Keratinocyte (primary cell): ENCODE results near the gene ASB6. TPM values are rescaled to one million over a fixed set of nuclear protein-coding genes. Genes with fewer than 3 reads are reported as not detected.
A peak's percentile ranks its signal among the peaks of the same experiment; 100 is the strongest.
"Not testable (repeated sequence)": the region's sequence is repeated elsewhere in the genome, so short reads cannot be mapped to it uniquely, and the experiment has no call there.

Source experiments
- DNase-seq: peaks from one replicate; pipeline ENCODE4 v3.0.0-alpha.2; 2011; ENCODE audit warnings: low read depth, missing footprints, low spot score
- FAIRE-seq: peaks from 2 replicates; lab custom pipeline; 2011; peaks lifted over from hg19 to GRCh38; lab: Jason Lieb, UNC
- H2AFZ ChIP-seq: 2 replicates; pipeline ENCODE4 v1.6.0; 2012; ENCODE audit warnings: low read length, control low read depth, inconsistent platforms; ENCODE audit not compliant: control insufficient read depth
- H3K27ac ChIP-seq: 2 replicates; pipeline ENCODE4 v1.5.1; 2011; ENCODE audit warnings: low read length; ENCODE audit not compliant: control insufficient read depth, insufficient read depth
- H3K27me3 ChIP-seq: 3 replicates; pipeline ENCODE4 v1.6.0; 2011; ENCODE audit warnings: low read length; ENCODE audit not compliant: control insufficient read depth, insufficient read depth; ENCODE audit errors: extremely low read depth
- H3K36me3 ChIP-seq, 2 experiments: 2 replicates in 1 of 2; 3 replicates in 1 of 2; pipeline ENCODE4 v1.5.1; 2011; ENCODE audit warnings: low read length in 2 of 2, mild to moderate bottlenecking in 1 of 2; ENCODE audit not compliant: control insufficient read depth in 2 of 2, insufficient read depth in 2 of 2; ENCODE audit errors: extremely low read depth in 1 of 2
- H3K4me1 ChIP-seq: 3 replicates; pipeline ENCODE4 v1.5.1; 2011; ENCODE audit warnings: low read length; ENCODE audit not compliant: control insufficient read depth, insufficient read depth; ENCODE audit errors: extremely low read depth
- H3K4me2 ChIP-seq: 3 replicates; pipeline ENCODE4 v1.6.0; 2011; ENCODE audit warnings: low read depth, low read length; ENCODE audit not compliant: control insufficient read depth, insufficient read depth; ENCODE audit errors: extremely low read depth
- H3K4me3 ChIP-seq, 3 experiments: fragments of 200-600 bp in 1 of 3; sonication (generic) in 1 of 3; 2 replicates in 2 of 3; 3 replicates in 1 of 3; pipeline ENCODE4 v1.5.1; 2011 to 2016; ENCODE audit warnings: low read length in 3 of 3, mild to moderate bottlenecking in 3 of 3, control low read depth in 2 of 3, inconsistent platforms in 1 of 3, low read depth in 1 of 3, mixed read lengths in 1 of 3, mixed run types in 1 of 3, moderate library complexity in 1 of 3; ENCODE audit not compliant: control insufficient read depth in 2 of 3, insufficient read depth in 2 of 3; ENCODE audit errors: extremely low read depth in 1 of 3
- H3K79me2 ChIP-seq: 2 replicates; pipeline ENCODE4 v1.6.0; 2012; ENCODE audit warnings: low read length; ENCODE audit not compliant: control insufficient read depth, insufficient read depth
- H3K9ac ChIP-seq: 3 replicates; pipeline ENCODE4 v1.6.0; 2011; ENCODE audit warnings: low read length; ENCODE audit not compliant: control insufficient read depth, insufficient read depth; ENCODE audit errors: extremely low read depth
- H3K9me1 ChIP-seq: 3 replicates; pipeline ENCODE4 v1.6.0; 2011; ENCODE audit warnings: low read length; ENCODE audit not compliant: control insufficient read depth, insufficient read depth; ENCODE audit errors: extremely low read depth
- H3K9me3 ChIP-seq: 2 replicates; pipeline ENCODE4 v1.5.1; 2012; ENCODE audit warnings: low read depth, low read length; ENCODE audit not compliant: control insufficient read depth
- H4K20me1 ChIP-seq: 3 replicates; pipeline ENCODE4 v1.6.0; 2011; ENCODE audit warnings: low read length; ENCODE audit not compliant: control insufficient read depth, insufficient read depth; ENCODE audit errors: extremely low read depth
- EZH2 ChIP-seq: IDR thresholded peaks from one replicate; pipeline ENCODE4 v1.6.1; 2012; ENCODE audit warnings: inconsistent platforms, mild to moderate bottlenecking, low read length, moderate library complexity
- dilution Hi-C: fragments of 300-500 bp; cut with MboI; formaldehyde crosslinking; loops from one replicate; pipeline ENCODE4 v1.7.0; 2020; ENCODE audit warnings: low sequenced_read_pairs; ENCODE audit not compliant: extremely low pct_ligation_motif_present
- polyA plus RNA-seq, 5 experiments: library from polyadenylated mRNA; depleted of rRNA in 3 of 5; stranded (reverse) in 3 of 5; stranded (forward) in 1 of 5; unstranded in 1 of 5; fragments of >200 nt; gene quantifications; 1 replicate in 1 of 5; 2 replicates in 3 of 5; 3 replicates in 1 of 5; pipeline versions ENCODE4 v1.2.1 to v1.2.3, GENCODE V29; 2011 to 2012; ENCODE audit warnings: missing spikeins in 2 of 5, low read depth in 1 of 5, low replicate concordance in 1 of 5
- TF ChIP-seq, protein P1 (sequence below), 3 experiments: IDR thresholded peaks in 1 of 3; conservative IDR thresholded peaks in 1 of 3; optimal IDR thresholded peaks in 1 of 3; 2 replicates in 2 of 3; 3 replicates in 1 of 3; pipeline versions ENCODE3 to v1.5.1; 2011; ENCODE audit warnings: low read length in 3 of 3, mild to moderate bottlenecking in 3 of 3, moderate library complexity in 2 of 3, control low read depth in 1 of 3, inconsistent platforms in 1 of 3; ENCODE audit not compliant: insufficient read depth in 2 of 3; ENCODE audit errors: extremely low read depth in 1 of 3

Gene ASB6
- polyA plus RNA-seq, 1 donor (not counting 4 experiments of a cell fraction or from before 2014, with no cell fraction given) = 16.3 TPM

DNA sequence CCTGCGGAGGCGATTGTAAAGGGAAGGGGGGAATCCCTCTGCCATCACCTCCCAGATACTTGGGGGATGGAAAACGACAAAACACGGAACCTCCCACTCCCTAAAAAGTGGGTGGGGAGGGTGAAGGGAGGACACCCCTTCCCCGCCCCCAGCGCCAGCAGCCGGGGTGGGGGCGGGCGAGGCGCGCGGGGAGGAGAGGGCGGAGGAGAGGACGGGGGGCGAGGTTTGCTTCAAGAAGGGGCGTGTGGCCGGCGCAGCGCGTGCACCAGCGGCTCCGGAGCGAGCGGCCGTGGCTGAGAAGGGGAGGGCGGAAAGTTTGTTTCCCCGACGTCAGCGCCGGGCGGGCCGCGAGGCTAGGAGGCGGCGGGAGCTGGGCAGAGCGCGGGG, 23.4 kb upstream of the ASB6 start, which contains the start of gene PRRX2:
PRRX2 (plus strand) TSS at position 259 of the 387 bp plus-strand sequence. CDS start 221 bp downstream, outside the sequence.
- H3K9me3 ChIP-seq = no peaks in the 10 kb centered on the region
- TF ChIP-seq EZH2 = peak; percentile 62
- TF ChIP-seq, protein P1, sequence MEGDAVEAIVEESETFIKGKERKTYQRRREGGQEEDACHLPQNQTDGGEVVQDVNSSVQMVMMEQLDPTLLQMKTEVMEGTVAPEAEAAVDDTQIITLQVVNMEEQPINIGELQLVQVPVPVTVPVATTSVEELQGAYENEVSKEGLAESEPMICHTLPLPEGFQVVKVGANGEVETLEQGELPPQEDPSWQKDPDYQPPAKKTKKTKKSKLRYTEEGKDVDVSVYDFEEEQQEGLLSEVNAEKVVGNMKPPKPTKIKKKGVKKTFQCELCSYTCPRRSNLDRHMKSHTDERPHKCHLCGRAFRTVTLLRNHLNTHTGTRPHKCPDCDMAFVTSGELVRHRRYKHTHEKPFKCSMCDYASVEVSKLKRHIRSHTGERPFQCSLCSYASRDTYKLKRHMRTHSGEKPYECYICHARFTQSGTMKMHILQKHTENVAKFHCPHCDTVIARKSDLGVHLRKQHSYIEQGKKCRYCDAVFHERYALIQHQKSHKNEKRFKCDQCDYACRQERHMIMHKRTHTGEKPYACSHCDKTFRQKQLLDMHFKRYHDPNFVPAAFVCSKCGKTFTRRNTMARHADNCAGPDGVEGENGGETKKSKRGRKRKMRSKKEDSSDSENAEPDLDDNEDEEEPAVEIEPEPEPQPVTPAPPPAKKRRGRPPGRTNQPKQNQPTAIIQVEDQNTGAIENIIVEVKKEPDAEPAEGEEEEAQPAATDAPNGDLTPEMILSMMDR (optimal IDR thresholded peaks at IDR 0.05 in 1 of 3, IDR thresholded peaks at IDR 0.05 in 1 of 3, conservative IDR thresholded peaks at IDR 0.05 in 1 of 3; ENCODE audit: extremely low read depth in 1 of 3, insufficient read depth in 2 of 3, low read length in 3 of 3) = no peak
- H3K79me2 ChIP-seq = no peaks in the 10 kb centered on the region
- H4K20me1 ChIP-seq = no peaks in the 10 kb centered on the region
- no peak within 1 kb of the TSS for H3K9ac ChIP-seq
- H3K4me1 ChIP-seq = no peaks in the 10 kb centered on the region
- no peak within 1 kb of the TSS for H2AFZ ChIP-seq
- dilution Hi-C loops = no loop called here
- DNase-seq (no peak), FAIRE-seq (no peak)
- H3K27me3 ChIP-seq = peaks cover 41% of the 10 kb centered on the region
- no peaks in the 10 kb centered on the region for H3K36me3 ChIP-seq
- H3K4me2 ChIP-seq = peak within 1 kb of the TSS; percentile 5
- no peaks in the 10 kb centered on the region for H3K9me1 ChIP-seq
- no peak within 1 kb of the TSS for H3K4me3 ChIP-seq
- H3K27ac ChIP-seq = no peak within 1 kb of the TSS

DNA sequence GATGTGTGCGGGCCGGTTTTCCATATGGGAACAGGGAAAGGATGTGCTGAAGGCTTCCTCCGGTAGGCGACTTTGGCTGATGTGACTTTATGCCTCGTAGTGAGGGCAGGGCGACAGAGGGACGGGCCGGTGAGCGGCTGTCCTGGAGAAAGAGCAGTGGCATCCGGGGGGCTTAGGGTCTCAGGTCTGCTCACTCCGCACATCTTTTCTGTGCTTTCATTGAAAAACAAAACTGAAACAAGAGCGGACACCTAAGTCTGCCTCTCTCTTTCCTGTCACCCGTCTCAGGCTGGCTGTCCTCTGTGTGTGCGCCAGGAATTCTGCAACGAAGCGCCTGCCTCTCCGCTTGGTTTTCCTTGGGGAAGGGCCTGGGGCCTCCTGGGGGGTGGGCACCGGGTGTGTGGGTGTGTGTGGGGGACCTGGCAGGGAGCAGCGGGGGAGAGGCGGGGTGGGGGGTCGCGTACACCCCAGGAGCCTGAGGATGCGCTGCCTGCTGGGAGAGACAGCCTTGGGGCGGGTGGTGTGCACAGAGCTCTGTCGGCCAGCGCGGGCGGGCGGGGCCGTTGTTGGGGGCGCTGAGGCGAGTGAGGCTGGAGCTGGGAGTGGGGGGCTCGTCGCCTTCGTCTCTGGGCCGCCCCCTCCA, 22.9 kb upstream of the ASB6 start:
- dilution Hi-C loops = no loop called here
- Histone ChIP-seq H3K27me3 (peaks cover 41% of the 10 kb centered on the region), H3K9me1 (no peaks in the 10 kb centered on the region), H3K4me2 (peak overlapping the region; percentile 5), H3K27ac (no peak overlapping the region), H2AFZ (no peak overlapping the region), H3K4me1 (no peaks in the 10 kb centered on the region), H3K9ac (no peak overlapping the region), H4K20me1 (no peaks in the 10 kb centered on the region), H3K4me3 (no peak overlapping the region), H3K9me3 (no peaks in the 10 kb centered on the region), H3K79me2 (no peaks in the 10 kb centered on the region), H3K36me3 (no peaks in the 10 kb centered on the region)
- TF ChIP-seq, protein P1 (optimal IDR thresholded peaks at IDR 0.05 in 1 of 3, IDR thresholded peaks at IDR 0.05 in 1 of 3, conservative IDR thresholded peaks at IDR 0.05 in 1 of 3; ENCODE audit: extremely low read depth in 1 of 3, insufficient read depth in 2 of 3, low read length in 3 of 3) = no peak
- TF ChIP-seq EZH2 = no peak
- FAIRE-seq (no peak), DNase-seq (no peak)

DNA sequence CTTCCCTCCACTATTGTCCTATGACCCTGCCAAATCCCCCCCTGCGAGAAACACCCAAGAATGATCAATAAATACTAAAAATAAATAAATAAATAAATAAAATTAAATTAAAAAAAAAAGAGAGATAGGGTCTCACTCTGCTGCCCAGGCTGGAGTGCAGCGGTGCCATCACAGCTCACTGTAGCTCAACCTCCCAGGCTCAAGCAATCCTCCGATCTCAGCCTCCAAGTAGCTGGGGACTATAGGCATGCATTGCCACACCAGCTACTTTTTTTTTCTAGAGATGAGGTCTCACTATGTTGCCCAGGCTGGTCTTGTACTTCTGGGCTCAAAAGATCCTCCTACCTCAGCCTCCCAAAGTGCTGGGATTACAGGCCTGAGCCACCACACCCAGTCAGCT, 20.3 kb upstream of the ASB6 start:
- H3K9me3 ChIP-seq, H3K4me1 ChIP-seq, H3K79me2 ChIP-seq, H3K4me3 ChIP-seq, DNase-seq, H3K9me1 ChIP-seq, dilution Hi-C loops, H3K4me2 ChIP-seq, H3K36me3 ChIP-seq, FAIRE-seq, H3K9ac ChIP-seq, H4K20me1 ChIP-seq, H3K27ac ChIP-seq, H2AFZ ChIP-seq: not testable (repeated sequence)
- peaks cover 29% of the 10 kb centered on the region for H3K27me3 ChIP-seq
